GM18526 (cell line): ENCODE data around the gene FOXP3.

ENCODE experiments used
- POLR2A ChIP-seq: IDR thresholded peaks from 3 replicates; pipeline ENCODE4 v1.6.1; 2011; ENCODE audit not compliant: insufficient read length; ENCODE audit errors: extremely low read depth

The FOXP3 gene

DNA sequence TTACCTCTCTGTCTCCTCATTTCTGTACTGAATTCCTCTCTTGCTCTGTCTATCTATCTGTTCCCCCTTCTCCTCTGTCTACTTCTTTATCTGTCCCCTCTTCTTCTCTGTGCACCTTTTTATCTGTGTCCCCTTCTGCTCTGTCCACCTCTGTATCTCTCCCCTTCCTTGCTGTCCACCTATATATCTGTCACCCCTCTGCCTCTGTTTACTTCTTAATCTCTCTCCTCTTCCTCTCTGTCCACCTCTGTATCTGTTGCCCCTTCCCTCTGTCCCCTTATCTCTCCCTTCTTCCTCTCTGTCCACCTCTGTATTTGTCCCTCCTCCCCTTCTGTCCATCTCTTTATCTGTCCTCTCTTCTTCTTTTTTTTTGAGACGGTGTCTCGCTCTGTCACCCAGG, 20.3 kb downstream of the FOXP3 start:
- TF ChIP-seq POLR2A: no peak

DNA sequence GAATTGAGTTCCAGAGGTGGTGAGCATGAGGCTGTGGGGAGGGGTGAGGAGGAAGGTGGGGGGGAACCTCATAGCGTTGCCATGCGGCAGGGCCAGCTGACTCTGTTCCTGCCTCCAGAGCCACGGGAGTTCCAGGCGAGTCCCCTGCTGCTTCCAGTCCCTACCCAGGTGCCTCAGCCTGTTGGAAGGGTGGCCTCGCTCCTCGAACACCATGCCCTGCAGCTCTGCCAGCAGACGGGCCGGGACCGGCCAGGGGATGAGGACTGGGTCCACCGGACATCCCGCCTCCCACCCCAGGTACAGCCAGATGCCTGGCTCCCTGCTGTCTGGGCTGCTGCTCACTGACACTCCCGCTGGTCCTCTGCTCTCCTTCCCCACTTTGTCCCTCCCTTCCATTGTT, 21.3 kb downstream of the FOXP3 start:
- TF ChIP-seq POLR2A: no peak

DNA sequence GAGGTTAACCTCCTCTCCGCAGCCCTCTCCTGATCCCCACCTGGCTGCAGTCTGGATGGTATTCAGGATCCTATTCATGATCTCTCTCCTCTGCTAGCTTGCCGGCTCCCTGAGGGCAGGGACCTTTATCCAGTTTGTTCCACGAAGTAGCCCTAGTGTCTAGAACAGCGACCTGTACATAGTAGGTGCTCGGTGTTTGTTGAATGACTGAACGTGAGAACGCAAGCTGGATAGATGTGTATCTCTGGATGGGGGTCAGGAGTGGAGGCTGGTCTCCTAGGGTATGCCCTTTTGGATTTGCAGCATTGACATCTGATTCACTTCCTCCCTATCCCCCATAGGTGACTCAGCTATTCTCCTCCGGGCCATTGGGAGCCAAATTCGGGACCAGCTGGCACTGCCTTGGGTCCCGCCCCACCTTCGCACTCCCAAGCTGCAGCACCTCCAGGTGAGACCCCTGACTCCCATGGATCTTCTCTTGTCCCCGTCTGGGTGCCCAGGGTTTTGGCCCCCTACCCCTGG, 21.9 kb downstream of the FOXP3 start:
- TF ChIP-seq POLR2A: no peak

DNA sequence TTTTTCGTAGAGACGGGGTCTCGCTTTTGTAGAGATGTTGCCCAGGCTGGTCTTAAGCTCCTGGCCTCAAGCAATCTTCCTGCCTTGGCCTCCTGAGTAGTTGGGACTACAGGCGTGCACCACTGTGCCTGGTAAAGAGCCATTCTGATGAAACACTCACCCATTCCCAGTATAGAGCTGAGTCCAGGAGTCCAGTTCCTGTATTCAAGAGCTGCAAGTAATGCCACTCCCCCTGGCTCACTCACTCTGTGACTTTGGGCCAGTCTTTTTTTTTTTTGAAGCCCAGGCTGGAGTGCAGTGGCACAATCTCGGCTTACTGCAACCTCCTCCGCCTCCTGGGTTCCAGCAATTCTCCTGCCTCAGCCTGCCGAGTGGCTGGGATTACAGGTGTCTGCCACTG, 25.8 kb downstream of the FOXP3 start:
- TF ChIP-seq POLR2A: no peak

DNA sequence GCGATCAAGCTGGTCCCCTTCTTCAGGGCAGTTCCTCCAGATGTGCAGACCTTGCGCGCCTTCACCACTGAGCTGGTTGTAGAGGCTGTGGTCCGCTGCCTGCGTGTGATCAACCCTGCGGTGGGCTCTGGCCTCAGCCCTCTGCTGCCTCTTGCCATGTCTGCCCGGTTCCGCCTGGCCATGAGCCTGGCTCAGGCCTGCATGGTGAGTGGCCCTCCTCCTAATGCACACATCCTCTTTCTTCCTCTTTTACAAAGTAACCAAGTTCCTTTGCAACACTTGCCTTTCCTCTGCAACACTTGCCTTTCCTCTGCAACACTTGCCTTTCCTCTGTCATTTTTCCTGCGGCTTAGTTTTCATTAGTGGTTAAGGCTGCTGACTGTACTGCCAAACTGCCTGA, 27.4 kb downstream of the FOXP3 start:
- TF ChIP-seq POLR2A: no peak

DNA sequence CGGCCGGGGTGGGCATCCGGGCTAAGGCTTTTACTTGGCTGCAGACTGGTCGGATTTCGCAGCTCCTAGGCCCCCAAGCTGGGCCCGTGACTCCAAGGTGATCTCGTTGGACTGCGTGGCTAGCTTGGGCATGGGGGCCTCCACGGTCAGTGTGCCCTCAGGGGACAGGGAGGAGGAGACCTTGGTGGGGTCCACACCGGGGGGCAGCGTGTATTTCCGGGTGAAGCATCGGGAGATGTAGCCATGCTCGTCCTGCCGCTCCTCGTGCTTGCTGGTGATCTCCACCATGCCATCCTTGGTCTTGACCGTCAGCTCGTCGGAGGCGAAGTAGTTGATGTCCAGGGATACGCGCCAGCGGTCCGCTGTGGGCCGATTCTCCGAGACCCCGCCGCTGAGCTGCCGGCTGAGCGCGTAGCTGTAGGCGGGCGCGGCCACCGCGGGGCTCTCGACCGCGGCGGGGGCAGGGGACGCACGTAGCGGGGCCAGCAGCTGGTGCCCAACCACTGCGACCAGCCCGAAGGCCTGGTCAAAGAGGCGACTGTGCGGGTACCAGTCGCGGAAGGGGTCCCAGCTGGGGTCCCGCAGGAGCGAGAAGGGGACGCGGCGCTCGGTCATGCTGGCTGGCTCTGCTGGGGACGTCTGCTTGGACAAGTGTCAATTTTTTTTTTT, 30.5 kb downstream of the FOXP3 start:
- TF ChIP-seq POLR2A: no peak

DNA sequence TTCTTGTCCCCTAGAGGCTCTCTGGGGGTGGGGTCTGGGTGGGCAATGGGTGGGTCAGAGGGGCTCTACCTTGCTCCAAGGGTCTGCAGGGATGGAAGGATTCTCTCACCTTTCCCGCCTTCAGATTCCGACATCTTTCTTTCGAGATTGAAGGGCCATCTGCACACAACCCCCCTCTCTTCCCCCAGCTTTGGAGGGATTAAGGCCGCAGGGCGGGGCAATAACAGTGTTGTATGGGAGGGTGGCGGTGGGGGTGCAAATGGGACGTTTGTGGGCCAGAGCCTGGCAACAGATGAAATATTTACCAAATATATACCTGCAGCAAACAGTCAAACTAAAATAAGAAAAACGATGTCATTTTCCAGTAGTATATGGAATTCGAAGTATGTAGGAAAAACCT, 31.3 kb downstream of the FOXP3 start, which contains the start of gene CACNA1F:
Gene CACNA1F (minus strand): TSS at position 165 of the 400 bp plus-strand sequence. CDS start 31 bp downstream, at position 134.
- TF ChIP-seq POLR2A: no peak

DNA sequence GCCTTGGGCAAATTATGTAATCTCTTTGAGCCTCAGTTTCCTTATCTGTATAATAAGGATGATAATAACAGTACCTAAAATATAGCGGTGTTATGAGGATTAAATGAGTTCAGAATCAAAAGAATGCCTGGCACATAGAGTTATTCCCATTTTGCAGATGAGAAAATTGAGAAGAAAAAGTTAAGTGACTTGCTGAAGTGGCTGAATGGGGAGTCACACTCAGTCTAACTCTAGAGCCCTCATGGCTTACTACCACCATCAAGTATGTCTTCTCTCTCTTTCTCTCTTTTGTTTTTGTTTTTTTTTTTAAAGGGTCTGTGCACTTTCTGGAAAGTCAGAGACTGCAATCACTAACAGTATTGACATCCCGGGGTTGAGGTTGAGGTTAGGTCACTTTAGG, 32.0 kb downstream of the FOXP3 start:
- TF ChIP-seq POLR2A: no peak

DNA sequence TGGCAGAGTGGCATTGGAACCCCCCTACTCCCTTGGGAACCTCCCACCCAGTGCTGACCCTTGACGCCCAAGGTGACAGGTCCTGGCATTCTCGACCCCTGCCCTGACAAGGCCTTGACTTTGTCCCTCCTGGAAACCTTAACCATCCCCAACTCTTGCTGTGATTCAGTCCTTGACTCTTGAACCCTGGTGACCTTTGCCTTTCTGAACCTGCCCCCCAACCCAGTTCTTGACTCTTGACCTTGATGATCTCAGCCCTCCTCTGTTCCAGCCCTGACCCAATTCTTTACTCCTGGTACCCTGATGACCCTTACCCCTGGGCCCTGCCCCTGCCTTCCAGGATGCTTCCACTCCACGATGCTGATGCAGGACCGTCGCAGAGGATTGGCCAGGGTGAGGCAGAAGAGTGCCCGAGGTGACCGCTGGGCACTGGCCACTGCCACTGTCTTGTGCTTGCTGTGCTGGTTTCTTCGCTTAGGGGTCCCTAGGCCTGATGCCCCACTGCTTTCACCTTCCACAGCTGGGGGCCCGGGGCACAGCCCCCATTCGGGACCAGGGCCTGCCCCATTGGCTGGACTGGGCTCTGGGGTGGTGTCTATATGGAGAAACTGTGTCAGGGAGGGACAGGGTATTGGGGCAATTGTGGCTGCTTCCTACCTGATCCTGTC, 33.0 kb downstream of the FOXP3 start:
- no peak for TF ChIP-seq POLR2A

DNA sequence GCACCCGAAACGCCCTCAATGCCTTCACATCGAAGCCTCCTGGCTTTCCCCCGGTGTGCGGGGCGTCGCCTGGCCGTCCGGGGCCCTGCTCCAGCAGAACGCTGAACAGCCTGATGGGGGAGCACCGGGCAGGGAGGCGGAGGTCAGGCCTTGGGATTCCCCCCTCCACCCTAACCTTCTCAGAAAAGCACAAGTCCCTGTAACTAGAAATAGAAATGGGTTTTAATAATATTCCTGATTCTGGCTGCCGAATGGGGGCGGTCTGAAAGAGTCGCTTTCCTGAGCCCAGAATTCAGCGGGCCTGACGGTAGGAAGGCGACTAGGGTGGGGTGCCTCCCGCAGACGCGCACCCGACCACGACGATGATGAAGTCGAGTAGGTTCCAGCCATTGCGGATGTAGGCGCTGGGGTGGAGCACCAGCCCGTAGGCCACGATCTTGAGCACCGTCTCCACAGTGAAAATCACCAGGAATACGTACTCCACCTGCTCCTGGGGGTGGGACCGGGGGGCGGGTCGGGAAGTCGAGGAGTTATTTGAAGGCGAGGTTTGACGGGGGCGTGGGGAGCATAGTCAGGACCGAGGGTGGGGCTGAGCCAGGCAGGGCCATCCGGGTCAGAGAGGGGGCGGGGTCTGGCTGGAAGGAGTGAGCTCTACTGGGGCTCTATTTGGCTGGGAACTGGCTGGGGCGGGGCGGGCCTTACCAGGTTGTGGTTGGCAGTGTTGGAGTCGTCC, 33.8 kb downstream of the FOXP3 start:
- no peak for TF ChIP-seq POLR2A

DNA sequence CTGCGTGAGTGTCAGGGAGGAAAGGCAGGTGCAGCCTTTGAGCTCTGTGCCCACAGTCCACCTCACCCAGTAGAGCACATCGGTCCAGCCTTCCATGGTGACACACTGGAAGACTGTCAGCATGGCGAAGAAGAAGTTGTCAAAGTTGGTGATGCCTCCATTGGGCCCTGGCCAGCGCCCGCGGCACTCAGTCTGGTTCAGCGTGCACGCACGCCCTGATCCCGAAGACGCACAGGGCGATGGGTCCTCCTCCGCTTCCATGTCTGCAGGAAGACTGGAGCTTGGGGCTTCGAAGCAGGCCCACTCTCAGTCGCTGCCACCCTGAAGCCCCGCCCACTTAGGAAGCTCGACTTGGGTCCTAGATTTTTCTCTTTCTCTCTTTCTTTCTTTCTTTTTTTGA, 36.3 kb downstream of the FOXP3 start:
- TF ChIP-seq POLR2A: no peak

DNA sequence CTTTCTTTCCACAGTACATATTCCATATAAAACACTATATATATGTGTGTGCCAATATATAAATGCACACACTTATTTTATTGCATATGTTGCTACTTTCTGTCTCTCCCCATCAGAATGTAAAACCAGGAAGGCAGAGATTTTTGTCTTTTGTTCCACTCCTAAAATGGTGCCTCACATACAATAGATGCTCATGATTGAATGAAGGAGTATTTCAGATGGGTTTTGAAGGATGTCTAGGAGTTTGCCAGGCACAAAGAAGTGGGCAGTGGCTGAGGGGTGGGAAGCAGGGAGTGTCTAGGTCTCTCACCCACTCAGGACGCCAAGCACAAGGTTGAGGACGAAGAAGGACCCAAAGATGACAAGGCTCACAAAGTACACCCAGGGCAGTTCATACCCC, 36.8 kb downstream of the FOXP3 start:
- TF ChIP-seq POLR2A: no peak

DNA sequence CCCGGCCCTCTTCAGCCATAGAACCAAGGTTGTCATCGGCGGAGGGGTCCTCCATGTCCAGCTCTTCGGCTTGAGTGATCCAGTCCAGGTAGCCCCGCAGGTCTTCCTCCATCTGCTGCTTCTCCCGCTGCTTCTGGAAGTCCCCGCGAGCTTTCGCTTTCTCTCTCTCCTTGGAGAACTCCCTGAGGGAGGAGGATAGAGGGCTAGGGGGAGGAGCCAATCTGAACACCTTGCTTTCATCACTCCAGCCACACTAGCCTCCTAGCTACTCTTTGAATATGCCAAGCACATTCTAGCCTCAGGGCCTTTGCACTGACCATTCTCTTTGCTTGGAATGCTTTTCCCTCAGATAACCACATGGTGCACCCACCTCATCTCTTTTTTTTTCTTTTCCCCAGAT, 37.6 kb downstream of the FOXP3 start:
- no peak for TF ChIP-seq POLR2A

DNA sequence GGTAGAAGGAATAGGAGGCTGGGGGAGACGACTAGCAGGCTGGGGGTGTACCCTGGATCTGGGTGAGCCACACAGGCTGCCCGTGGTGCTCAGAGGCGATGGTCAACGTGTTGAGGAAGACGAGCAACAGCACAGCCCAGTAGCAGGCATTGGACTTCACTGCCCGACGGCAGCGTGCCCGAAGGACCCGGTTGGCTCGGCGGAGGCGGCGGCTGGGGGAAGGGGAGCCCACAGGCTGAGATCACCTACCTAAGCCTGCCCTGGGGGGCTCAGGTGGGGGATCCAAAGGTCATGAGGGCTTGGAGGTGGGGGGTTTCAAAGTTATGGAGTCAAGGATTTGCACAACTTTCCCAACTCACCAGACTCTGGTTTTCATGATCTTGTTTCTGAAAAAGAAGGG, 38.7 kb downstream of the FOXP3 start:
- no peak for TF ChIP-seq POLR2A

DNA sequence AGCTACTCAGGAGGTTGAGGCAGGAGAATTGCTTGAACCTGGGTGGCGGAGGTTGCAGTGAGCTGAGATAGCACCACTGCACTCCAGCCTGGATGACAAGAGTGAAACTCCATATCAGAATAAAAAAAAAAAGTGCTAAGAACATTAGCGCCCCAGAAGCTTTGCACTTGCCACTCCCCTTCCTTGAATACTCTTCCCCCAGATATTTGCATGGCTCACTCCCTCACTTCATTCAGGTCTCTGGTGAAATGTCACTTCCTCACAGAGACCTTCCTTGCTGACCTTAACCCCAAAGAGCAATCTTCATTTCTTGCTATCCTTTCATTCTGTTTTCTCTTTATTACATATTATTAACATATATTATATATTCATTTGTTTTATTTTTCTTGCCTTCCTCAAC, 42.6 kb downstream of the FOXP3 start:
- no peak for TF ChIP-seq POLR2A

DNA sequence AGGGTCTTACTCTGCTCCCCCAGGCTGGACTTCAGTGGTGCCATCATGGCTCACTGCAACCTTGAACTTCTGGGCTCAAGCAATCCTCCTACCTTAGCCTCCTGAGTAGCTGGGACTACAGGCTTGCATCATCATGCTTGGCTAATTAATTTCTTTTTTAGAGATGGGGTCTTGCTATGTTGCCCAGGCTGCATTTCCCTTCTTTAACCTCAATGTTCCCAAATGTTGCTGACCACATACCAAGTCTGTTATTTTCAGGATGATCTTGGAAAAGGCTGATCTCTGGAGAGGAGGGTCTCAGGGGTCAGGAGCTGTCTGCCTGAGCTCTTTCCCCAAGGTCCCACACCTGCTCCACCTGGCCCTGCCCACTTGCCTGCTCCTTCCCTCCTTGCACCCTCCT, 44.4 kb downstream of the FOXP3 start:
- no peak for TF ChIP-seq POLR2A
